B cell (primary cell): ENCODE measurements around the gene PDK4. TPM values are rescaled to one million over a fixed set of nuclear protein-coding genes. Genes with fewer than 3 reads are reported as not detected.

ENCODE experiments used
- ATAC-seq: fragments of 200-7000 bp; cut with Tn5 transposase; one replicate; pipeline ENCODE4 v1.10.0; 2021; ENCODE audit warnings: low read depth, mild to moderate bottlenecking, moderate number of reproducible peaks, moderate library complexity
- CTCF ChIA-PET: fragments of 350-600 bp; sonication (Branson Sonifier 250); formaldehyde crosslinking; loops from one replicate; lab custom pipeline; 2021; ENCODE audit warnings: antibody characterized with exemption, inconsistent platforms; lab: Charles Lee
- POLR2A ChIA-PET: fragments of 350-600 bp; sonication (Branson Sonifier 250); formaldehyde crosslinking; loops from one replicate; lab custom pipeline; 2021; ENCODE audit warnings: antibody characterized with exemption; lab: Charles Lee
- DNase-seq: peaks from one replicate; pipeline ENCODE4 v3.0.0; 2013
- H2AFZ ChIP-seq: 2 replicates; pipeline ENCODE4 v1.6.1; 2012; ENCODE audit warnings: mild to moderate bottlenecking, low read depth, low read length; ENCODE audit not compliant: insufficient read depth, poor library complexity, severe bottlenecking
- H3K27ac ChIP-seq, 2 donors: 1 replicate in 1 of 2; 2 replicates in 1 of 2; pipeline ENCODE4 v1.5.1; 2012 to 2013; ENCODE audit warnings: low read length in 2 of 2, mild to moderate bottlenecking in 2 of 2, moderate library complexity in 1 of 2
- H3K27me3 ChIP-seq, 4 experiments: fragments of 200-600 bp in 1 of 4; sonication (generic) in 1 of 4; replicated peaks in 1 of 4; 1 replicate in 2 of 4; 2 replicates in 2 of 4; pipeline versions ENCODE4 v1.6.1 to v1.7.0; 2013 to 2016; ENCODE audit warnings: low read length in 3 of 4, mild to moderate bottlenecking in 2 of 4, mixed read lengths in 1 of 4, moderate library complexity in 1 of 4; ENCODE audit not compliant: insufficient read depth in 4 of 4, control insufficient read depth in 3 of 4; ENCODE audit errors: control extremely low read depth in 1 of 4
- H3K36me3 ChIP-seq, 2 experiments: replicated peaks in 1 of 2; 1 replicate in 1 of 2; 2 replicates in 1 of 2; pipeline versions ENCODE4 v1.6.1 to v1.7.1; 2013; ENCODE audit warnings: low read length in 1 of 2; ENCODE audit not compliant: insufficient read depth in 2 of 2, control insufficient read depth in 1 of 2; ENCODE audit errors: control extremely low read depth in 1 of 2, extremely low read depth in 1 of 2
- H3K4me1 ChIP-seq, 2 donors: fragments of 200-600 bp in 1 of 2; sonication (generic) in 1 of 2; 1 replicate in 1 of 2; 2 replicates in 1 of 2; pipeline versions ENCODE4 v1.5.1 to v1.6.1; 2013 to 2017; ENCODE audit warnings: low read length in 2 of 2; ENCODE audit not compliant: control insufficient read depth in 2 of 2, insufficient read depth in 2 of 2
- H3K4me2 ChIP-seq: replicated peaks from 2 replicates; pipeline ENCODE3; 2012; ENCODE audit warnings: mild to moderate bottlenecking, low read depth, low read length; ENCODE audit not compliant: poor library complexity, severe bottlenecking
- H3K4me3 ChIP-seq, 5 experiments: fragments of 200-600 bp in 1 of 5; sonication (generic) in 1 of 5; 1 replicate in 3 of 5; 2 replicates in 2 of 5; pipeline versions ENCODE4 v1.5.1 to v1.7.0; 2011 to 2016; ENCODE audit warnings: low read length in 4 of 5, mild to moderate bottlenecking in 4 of 5, low read depth in 2 of 5, control low read depth in 1 of 5, moderate library complexity in 1 of 5; ENCODE audit not compliant: insufficient read depth in 1 of 5; ENCODE audit errors: control extremely low read depth in 1 of 5, extremely low read depth in 1 of 5
- H3K79me2 ChIP-seq: fragments of 200-600 bp; sonication (generic); one replicate; pipeline ENCODE4 v1.6.0; 2016; ENCODE audit warnings: low read length; ENCODE audit not compliant: control insufficient read depth, insufficient read depth
- H3K9ac ChIP-seq: fragments of 200-600 bp; sonication (generic); 2 replicates; pipeline ENCODE4 v1.6.1; 2017; ENCODE audit warnings: mild to moderate bottlenecking, low read length, moderate library complexity
- H3K9me3 ChIP-seq, 3 donors: one replicate each; pipeline versions ENCODE4 v1.6.1 to v1.7.1; 2013; ENCODE audit warnings: low read length in 2 of 3; ENCODE audit not compliant: control insufficient read depth in 2 of 3, insufficient read depth in 1 of 3; ENCODE audit errors: control extremely low read depth in 1 of 3
- H4K20me1 ChIP-seq: 2 replicates; pipeline ENCODE4 v1.6.0; 2012; ENCODE audit warnings: mild to moderate bottlenecking, low read length; ENCODE audit not compliant: insufficient read depth, control insufficient read depth, poor library complexity, severe bottlenecking
- H3K27ac Mint-ChIP-seq: one replicate; pipeline ENCODE4 v1.8.0; 2021; ENCODE audit warnings: mixed read lengths
- H3K27me3 Mint-ChIP-seq: one replicate; pipeline ENCODE4 v1.8.0; 2021; ENCODE audit warnings: mixed read lengths
- H3K4me1 Mint-ChIP-seq: one replicate; pipeline ENCODE4 v1.8.0; 2021; ENCODE audit warnings: mixed read lengths
- H3K4me3 Mint-ChIP-seq: one replicate; pipeline ENCODE4 v1.8.0; 2021; ENCODE audit warnings: mixed read lengths
- H3K9me3 Mint-ChIP-seq: one replicate; pipeline ENCODE4 v1.8.0; 2022; ENCODE audit warnings: mixed read lengths; ENCODE audit not compliant: insufficient read depth
- EZH2 ChIP-seq: IDR thresholded peaks from 2 replicates; pipeline ENCODE4 v1.6.1; 2012; ENCODE audit warnings: borderline replicate concordance, low read depth, mild to moderate bottlenecking, moderate library complexity, low read length; ENCODE audit not compliant: insufficient read depth, poor library complexity, severe bottlenecking
- WGBS: methylation state at CpG from one replicate; pipeline ENCODE4 v1.1.5; 2013; ENCODE audit warnings: missing lambda C conversion rate; ENCODE audit not compliant: insufficient coverage; 5-methylcytosine and 5-hydroxymethylcytosine counted together
- intact Hi-C: fragments of 100-400 bp; cut with micrococcal nuclease; formaldehyde crosslinking; loops from one replicate; pipeline ENCODE4 v1.10.0; 2022
- polyA minus RNA-seq: library from RNA; depleted of rRNA, polyadenylated mRNA; stranded (reverse); fragments of >200 nt; gene quantifications from 2 replicates; pipeline ENCODE4 v1.2.3, GENCODE V29; 2012
- polyA plus RNA-seq: library from polyadenylated mRNA; depleted of rRNA; stranded (reverse); fragments of >200 nt; gene quantifications from 2 replicates; pipeline ENCODE4 v1.2.3, GENCODE V29; 2012
- total RNA-seq, 2 donors: library from RNA; stranded (reverse); fragments of 120-200 nt in 1 of 2; gene quantifications; 1 replicate in 1 of 2; 2 replicates in 1 of 2; pipeline versions ENCODE4 v1.2.3 to v1.2.4, GENCODE V29; 2013 to 2022
- TF ChIP-seq, protein P1 (sequence below): fragments of 200-600 bp; IDR thresholded peaks from one replicate; pipeline ENCODE4 v1.8.0; 2022; ENCODE audit warnings: antibody characterized with exemption, mild to moderate bottlenecking

Gene PDK4
- total RNA-seq: 6.8 and 7.1 TPM in 2 replicates
- 8.5 TPM for total RNA-seq (2013)
- 0.29 and 0.54 TPM in 2 replicates for polyA plus RNA-seq
- 0.64 and 6.8 TPM in 2 replicates for polyA minus RNA-seq

DNA sequence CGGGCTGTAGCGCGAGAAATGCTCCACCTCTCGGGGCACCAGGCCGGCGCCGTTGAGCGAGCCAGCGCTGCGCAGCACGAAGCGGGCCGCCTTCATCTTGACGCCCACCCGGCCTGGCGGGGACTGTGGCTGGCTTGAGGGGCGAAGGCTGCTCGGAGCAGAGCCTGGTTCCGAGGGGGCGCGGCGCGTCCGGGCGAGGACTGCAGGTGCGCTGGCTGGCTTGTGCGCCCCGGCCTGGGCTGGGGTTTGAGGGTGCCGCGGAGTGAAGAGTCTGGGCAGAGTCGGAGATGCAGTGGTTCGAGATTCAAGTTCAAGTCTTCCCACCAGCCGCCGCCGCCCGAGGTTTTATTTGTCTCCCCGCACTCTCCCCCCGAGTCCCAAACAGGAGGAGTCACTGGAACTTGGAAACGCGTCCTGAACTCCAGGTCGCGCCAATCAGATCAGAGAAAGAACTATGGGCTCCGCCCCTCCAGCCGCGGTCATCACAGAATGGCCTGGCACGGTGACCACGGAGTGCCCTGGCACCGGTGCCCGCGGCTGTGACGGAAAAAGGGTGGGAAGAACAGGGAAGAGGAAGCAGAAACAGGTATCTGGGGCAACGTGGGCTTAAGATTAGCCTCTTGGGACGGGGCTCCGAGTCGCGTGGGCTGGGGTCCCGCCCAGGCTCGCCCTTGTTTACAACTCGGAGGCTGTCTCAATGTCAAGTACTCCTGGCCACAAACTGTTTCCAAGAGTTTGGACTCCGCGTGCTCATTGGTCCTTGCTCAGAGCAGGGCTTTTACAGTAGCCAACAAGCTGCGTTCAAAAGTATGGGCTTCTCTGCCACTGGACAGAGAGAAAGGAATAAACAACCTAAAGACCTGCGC, at the start of gene PDK4:
Gene PDK4, minus strand, starts transcription at position 319 of the 866 bp plus-strand sequence. Its CDS starts 223 bp downstream, at position 96.
- peak within 1 kb of the TSS; percentile 80 for H3K9ac ChIP-seq
- intact Hi-C loops: loop anchor here (1.0 to 5.0 kb wide), 2 partner anchors 12 to 41 kb away; no protein-coding TSS in a partner anchor
- H2AFZ ChIP-seq: peak within 1 kb of the TSS; percentile 95
- ATAC-seq (peak; percentile 68), DNase-seq (peak; percentile 34)
- peak within 1 kb of the TSS; percentile 38 to 53 for H3K27ac ChIP-seq
- 3% methylated on average over 63 of the region's 63 CpGs for WGBS
- POLR2A ChIA-PET: interaction anchor here (0.9 to 1.0 kb wide), 2 partner anchors 12 kb away, joined by 3 to 7 read pairs; no protein-coding TSS in a partner anchor
- Mint-ChIP-seq H3K27ac (peak within 1 kb of the TSS; percentile 87), H3K4me1 (peaks cover 31% of the 10 kb centered on the region), H3K4me3 (peak within 1 kb of the TSS; percentile 96), H3K9me3 (no peaks in the 10 kb centered on the region), H3K27me3 (peaks cover 12% of the 10 kb centered on the region)
- TF ChIP-seq, protein P1, sequence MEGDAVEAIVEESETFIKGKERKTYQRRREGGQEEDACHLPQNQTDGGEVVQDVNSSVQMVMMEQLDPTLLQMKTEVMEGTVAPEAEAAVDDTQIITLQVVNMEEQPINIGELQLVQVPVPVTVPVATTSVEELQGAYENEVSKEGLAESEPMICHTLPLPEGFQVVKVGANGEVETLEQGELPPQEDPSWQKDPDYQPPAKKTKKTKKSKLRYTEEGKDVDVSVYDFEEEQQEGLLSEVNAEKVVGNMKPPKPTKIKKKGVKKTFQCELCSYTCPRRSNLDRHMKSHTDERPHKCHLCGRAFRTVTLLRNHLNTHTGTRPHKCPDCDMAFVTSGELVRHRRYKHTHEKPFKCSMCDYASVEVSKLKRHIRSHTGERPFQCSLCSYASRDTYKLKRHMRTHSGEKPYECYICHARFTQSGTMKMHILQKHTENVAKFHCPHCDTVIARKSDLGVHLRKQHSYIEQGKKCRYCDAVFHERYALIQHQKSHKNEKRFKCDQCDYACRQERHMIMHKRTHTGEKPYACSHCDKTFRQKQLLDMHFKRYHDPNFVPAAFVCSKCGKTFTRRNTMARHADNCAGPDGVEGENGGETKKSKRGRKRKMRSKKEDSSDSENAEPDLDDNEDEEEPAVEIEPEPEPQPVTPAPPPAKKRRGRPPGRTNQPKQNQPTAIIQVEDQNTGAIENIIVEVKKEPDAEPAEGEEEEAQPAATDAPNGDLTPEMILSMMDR: no peak
- no peak for TF ChIP-seq EZH2
- peaks cover 15 to 20% of the 10 kb centered on the region in 2 donors for H3K4me1 ChIP-seq
- H3K36me3 ChIP-seq: no peaks in the 10 kb centered on the region
- peaks cover 0 to 6% (median 0%) of the 10 kb centered on the region in 4 experiments for H3K27me3 ChIP-seq
- CTCF ChIA-PET: interaction anchor here (2.2 to 3.6 kb wide), 2 partner anchors 12 to 94 kb away, joined by 10 to 15 read pairs; no protein-coding TSS in a partner anchor
- H3K9me3 ChIP-seq: no peaks in the 10 kb centered on the region
- no peaks in the 10 kb centered on the region for H3K79me2 ChIP-seq
- H4K20me1 ChIP-seq: no peaks in the 10 kb centered on the region
- peak within 1 kb of the TSS; percentile 92 for H3K4me2 ChIP-seq
- peak within 1 kb of the TSS; percentile 8 to 73 (median 60) for H3K4me3 ChIP-seq
